ENCODE measurements around the gene LRPAP1.

The LRPAP1 gene

DNA sequence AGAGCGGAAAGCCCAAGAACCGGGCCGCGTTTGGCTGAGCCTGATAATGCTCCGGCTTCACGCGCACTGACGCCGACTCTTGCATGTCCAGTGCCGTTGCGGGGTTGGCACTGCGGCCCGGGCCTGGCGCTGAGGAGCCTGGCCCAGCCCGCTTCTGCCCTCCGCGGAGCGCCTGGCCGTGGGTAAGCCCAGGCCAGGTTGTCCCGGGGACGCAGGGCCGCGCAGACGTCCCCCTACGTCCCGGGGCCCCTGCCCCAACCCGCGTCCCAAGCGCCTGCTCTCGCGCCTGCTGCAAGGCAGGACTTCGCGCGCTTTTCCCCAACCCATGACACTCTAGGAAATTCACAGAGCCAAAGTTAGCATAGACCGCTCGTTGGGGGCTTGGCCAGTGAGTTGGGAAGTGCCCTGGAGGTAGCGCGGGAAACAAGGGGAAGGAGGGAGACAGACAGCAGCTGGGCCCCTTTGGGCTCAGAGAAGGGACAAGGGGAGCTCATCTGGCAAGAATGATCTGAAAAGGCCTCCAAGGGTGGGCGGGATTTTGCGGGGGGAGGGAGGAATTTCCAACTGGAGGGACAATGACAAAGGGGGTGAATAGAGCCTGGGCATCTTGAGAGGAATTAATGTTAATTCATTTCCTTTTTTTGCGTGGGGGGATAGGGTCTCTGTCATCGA, 665 bp upstream of the LRPAP1 start:
- in situ Hi-C loops (cut with MboI; ENCODE audit: low sequenced_read_pairs) = no loop called here

DNA sequence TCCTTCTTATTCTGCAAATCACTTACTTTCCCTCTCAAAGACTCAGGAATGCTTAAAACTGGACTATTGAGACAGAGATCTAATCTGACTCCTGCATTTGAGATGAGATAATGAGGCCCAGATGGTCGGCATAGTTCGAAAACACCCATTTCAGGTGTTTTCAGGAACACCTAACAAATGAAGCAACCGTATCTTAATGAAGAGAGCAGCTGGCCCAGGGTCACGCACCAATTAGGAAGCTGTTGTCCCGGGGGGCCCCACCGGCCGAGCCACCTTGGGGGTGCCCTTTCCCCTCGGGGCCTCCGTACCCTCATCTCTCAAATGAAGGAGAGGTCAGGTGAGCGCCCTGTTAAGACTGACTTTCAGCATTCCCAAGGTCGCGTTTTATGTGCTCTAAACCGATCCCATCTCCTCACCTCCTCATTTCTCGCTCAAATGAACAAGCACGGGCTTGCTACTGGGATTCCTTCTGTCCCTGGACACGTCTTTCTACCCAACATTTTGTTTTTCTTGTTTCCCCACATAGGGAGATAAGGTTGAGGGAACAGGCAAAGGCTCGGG, 824 bp downstream of the LRPAP1 start:
- in situ Hi-C loops (cut with MboI; ENCODE audit: low sequenced_read_pairs) = no loop called here

DNA sequence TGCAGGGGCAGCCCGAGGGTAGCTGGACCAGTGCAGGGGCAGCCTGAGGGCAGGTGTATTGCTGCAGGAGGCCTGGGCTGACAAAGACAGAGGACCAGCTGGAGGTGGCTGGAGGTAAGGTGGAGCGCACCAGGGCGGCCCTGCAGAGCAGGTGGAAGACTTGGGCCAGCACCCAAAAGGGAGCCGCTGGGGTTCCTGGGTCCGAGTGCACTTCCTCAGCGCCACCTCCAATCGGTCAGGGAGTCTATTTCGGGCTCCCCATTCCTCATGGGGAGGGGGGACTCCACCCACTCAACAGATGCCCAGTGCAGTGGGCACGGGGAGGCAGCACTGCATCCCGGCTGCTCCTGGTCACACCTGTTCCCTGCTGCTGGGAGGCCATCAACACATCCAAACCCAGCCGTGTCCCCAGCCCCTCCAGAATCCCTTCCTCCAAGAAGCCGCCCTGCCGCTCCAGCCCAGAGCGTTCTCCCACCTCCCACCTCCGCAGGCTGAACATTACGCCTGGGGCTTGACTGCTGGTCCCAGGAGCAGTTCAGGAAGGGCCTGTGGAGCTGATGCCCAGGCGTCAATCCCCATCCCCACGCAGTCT, 1.5 kb downstream of the LRPAP1 start:
- in situ Hi-C loops (cut with MboI; ENCODE audit: low sequenced_read_pairs) = no loop called here

DNA sequence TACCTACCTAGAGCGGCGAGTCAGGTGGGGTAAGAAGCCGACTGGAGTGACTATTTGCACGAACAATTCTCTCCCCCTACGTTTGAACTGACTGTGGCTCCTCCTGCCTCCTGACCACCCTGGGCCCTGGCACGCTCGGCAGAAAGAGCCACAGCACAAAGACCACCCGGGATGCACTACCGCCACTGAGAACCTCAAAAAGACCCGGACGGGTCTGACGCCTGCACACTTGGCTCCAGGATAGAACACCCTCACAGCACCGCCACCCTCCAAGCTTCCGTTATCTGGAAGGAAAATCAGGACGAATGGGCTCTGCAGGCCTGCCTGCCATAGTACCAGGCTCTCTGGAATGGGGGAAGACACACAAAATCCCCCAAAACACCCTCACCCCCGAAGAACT, 2.2 kb downstream of the LRPAP1 start:
- in situ Hi-C loops (cut with MboI; ENCODE audit: low sequenced_read_pairs) = no loop called here

DNA sequence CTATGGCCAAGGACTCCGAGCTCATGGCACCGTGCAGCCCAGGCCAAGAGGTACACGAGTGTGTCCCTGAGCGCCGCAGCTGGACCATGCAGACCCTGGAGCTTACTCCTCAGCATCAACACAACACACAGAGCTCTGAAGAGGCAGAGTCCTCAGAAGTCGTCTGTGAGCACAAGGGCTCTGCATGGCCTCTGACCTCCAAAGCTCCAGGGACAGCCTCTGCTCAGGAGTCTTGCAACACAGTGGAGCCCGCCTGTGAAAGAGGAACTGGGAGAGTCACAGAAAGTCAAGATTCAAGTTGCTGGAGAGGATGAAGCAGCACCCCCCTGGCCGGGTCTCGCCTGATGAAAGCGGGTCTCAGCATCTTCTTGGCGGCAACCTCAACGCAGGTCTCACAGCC, 2.9 kb downstream of the LRPAP1 start:
- in situ Hi-C loops (cut with MboI; ENCODE audit: low sequenced_read_pairs) = no loop called here

DNA sequence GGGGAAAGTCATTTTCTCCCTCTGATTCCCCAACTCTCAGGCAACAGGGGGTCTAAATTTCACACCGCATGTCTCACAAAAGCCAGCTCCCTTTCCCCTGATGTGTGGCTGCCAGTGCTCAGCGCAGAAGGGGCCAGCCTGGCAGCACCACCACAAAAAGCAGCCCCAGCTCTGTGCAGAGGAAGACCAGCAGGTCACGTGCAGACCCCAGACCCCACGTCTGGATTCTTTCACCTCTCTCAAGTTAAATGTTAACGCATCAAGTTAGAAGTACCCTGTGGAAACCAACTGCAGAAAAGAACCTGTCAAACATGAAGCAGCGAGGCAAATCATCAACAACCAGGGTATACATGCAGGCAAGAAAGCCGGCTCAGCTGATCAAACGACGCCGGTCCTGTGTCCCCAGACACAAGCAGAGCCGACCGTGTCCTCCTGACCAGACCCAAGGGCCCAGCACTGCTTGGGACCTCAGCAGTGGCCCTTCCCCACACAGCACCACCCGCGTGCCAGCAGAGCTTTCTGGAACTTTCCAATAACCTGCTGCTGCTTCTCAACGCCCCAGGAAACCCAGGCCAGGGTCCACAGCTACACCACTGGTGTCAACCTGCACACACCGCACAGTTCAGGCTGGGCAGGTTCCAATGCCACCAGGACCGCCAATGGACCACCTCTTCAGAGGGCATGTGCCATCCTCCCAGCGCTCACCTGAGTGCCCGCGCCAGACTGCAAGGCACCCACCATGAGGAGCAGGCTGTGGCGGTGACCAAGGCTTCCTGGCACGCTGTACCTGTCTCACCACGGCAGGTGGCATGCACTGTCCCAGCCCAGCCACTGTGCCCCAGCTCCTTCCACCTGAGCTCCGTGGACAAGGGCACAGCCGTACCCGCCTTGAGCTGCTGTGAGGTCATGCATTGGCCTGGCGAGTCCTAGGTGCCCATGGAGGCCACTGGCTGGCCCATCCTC, 4.0 kb downstream of the LRPAP1 start:
- in situ Hi-C loops (cut with MboI; ENCODE audit: low sequenced_read_pairs) = no loop called here

DNA sequence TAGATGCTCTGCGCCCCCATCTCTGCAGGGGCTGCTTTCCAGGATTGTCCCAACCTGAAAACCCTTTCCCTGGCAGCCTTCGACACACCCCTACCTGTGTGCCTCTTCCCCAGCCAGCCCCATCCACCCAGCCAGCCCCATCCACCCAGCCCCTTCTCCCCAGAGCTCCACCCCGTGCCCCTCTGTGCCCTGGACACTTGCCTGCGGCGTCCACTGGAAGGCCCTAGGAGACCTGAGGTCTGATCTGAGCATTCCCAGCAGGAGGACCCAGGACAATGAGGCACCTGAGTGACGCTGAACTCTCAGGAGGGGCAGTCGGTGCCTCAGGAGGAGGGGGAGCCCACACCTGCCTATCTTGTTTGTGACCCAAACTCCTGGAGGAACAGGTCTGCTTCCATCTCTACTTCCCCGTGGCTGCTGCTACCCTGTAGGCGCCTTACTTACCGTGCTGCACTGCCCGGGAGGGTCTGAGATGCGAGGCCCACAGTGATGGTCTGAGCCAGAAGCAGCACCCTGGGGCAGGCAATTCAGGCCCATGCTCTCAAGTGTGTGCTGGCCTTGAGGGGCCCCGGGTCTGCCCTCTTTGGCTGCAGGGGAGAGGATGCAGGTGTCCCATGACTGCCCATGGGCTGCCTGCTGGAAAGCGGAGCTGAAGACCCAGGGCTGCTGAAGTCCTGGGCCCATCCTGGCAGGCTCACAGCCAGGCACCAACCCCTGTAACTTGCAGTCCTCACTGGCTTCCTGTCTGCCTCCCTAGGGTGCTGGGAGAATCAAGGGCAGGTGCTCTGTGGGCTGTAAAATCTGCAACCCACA, 4.9 kb downstream of the LRPAP1 start:
- in situ Hi-C loops (cut with MboI; ENCODE audit: low sequenced_read_pairs) = no loop called here

DNA sequence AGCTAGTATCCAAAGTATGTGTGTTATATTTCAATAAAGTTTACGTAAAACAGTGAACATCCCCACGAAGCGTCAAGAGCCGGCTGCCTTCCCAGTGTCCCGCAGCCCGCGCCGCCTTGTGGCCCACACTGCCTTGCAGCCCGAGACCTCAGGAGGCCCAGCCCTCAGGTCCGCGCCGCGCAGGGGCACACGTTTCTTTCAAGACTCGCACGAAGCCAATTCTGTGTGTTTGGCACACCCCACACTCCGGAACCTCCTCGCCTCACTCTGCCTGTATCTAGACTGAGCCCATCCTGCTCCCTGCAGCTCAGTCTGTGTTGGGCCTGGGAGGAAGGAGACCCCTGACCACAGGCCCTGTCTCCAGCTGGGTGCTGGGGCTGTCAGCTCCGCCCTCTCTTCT, 5.8 kb downstream of the LRPAP1 start:
- in situ Hi-C loops (cut with MboI; ENCODE audit: low sequenced_read_pairs) = no loop called here

DNA sequence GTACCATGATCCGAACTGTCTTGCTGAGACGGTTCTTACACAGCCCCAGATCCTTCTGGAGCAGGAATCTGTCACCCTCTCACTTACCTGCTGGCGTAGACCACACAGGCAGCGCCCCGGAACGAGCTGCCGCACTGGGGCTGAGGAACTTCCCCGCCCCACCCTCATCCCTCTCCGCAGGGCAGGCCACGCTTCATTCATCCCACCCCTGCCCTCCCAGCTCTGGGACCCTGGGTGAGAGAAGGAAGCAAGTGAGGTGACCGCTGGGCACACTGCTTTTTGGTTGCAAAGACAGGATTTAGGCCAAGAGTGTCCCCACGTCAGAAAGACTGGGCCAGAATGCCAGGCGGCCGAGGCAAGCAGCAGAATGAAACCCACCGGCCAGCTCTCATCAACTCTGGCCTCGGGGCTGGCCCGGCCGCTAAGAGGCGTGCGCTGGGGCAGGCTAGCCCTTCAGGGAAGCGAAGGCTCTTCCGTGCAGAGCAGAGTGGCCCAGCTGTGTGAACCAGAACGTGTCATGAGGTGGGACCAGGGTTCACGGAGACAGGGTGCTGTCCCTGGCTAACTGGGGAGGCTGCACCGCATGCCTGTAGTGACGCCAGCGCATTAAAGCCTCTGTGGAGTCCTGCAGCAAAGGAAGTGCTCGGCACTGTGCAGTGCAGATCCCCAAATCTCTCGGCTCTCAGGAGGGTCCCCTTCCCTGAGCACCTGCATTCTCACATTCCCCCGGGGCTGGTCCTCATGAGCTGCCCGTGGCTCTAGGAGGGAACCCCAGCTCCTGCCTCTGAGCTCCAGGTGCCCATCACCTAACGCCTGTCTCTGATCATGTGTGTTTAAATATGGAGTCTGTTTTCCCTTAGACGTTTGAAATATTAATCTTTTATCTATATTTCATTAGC, 6.4 kb downstream of the LRPAP1 start:
- in situ Hi-C loops (cut with MboI; ENCODE audit: low sequenced_read_pairs) = no loop called here

DNA sequence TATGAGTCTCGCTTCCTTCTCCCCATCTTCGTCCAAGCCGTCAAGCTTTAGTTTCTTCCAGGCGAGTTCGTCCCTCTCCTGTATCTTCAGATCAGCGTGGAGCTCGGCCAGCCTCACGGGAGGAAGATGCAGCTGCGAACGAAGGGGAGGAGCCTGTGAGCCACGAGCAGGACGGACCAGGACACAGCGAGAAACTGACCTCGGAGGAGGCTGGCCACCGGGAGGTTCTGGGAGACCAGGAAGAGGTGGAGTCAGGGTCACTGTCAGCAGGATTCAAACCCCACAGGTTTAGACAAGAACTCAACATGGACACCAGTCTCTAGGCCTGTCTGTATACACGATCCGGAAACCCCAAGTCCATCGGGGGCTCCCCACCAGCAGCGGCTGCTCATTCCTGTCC, 7.3 kb downstream of the LRPAP1 start:
- in situ Hi-C loops (cut with MboI; ENCODE audit: low sequenced_read_pairs) = no loop called here

DNA sequence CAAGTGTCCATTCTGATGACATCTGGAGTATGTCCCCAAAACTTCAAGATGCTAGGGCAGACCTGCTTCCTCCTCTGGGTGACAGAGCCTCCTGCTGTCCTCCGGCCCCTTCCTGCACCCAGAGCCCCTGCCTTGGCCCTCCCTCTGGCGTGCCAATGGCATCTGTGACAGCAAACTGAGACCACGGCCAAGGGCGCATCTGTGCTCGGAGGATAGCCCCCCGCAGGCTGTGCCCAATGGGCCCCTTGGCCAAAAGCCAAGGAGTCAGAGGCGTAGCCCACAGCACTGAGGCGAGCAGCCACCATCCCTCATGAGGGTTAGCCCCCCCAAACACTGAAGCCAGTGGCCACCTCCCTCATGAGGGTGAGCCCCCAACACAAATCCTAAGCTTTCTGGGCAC, 7.9 kb downstream of the LRPAP1 start:
- in situ Hi-C loops (cut with MboI; ENCODE audit: low sequenced_read_pairs) = no loop called here

DNA sequence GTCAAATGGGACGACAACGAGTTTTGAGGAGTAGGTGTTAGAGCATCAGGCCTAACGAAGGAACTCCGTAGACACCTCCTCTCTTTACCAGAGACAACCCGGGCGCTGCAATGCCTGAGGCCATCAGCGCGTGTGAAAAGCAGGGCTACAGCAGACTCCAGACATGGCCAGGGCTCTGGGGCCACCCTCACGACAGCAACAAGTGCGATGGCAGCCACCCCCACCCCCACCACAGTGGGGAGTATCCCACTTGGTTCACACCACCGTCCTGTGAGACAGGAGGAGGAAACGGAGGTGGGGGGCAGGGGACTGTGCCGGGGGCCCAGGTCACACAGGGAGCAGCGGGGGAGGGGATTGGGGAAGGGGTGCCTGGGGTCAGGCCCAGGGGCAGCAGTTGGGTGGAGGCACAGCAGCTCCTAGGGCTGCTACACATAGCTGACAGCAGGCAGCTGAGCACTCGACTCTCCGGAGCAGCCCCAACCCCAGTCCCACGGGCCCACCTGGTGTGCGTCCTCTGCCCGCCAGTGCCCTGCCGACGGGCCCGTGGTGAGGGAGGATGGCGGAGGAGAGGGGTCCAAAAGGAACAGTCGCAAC, 8.5 kb downstream of the LRPAP1 start:
- in situ Hi-C loops (cut with MboI; ENCODE audit: low sequenced_read_pairs) = no loop called here

DNA sequence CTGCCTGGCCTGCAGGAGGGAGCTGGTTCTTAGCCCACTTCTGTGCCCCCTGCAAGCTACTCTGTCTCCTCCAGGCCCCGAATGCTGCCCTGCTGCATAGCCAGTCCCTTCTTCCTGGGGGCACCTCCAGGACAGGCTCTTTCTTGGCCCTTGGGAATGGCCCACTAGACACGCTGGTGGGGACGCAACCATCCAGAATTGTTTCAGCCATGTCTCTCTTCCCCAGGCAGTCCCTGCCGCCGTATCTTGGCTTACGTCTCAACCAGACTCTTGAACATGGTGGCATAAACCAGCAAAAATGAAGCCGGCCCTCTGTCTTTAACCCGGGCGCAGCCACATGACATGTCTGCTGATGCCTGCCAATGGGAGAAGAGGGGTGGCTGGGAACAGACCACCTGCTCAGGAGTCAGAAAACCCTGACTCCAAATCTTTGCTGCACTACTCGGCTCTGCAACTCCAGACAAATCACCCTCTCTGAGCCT, 9.0 kb downstream of the LRPAP1 start:
- in situ Hi-C loops (cut with MboI; ENCODE audit: low sequenced_read_pairs) = no loop called here

DNA sequence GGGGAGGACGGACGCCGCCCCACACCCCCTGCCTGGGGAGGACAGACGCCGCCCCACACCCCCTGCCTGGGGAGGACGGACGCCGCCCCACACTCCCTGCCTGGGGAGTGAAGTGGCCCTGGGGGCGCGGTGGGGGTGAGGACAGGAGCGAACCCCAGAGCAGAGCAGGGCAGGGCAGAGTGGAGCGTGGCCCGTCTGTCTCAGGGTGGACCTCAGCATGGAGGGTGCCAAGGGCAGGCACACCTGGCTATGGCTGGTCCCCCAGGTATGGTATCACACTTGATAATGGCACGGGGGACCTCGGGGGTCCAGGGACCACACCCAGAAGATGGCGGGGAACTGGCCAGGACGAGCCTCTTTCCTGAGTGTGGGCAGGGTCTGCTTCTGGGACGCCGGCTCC, 9.6 kb downstream of the LRPAP1 start:
- in situ Hi-C loops (cut with MboI; ENCODE audit: low sequenced_read_pairs) = no loop called here

DNA sequence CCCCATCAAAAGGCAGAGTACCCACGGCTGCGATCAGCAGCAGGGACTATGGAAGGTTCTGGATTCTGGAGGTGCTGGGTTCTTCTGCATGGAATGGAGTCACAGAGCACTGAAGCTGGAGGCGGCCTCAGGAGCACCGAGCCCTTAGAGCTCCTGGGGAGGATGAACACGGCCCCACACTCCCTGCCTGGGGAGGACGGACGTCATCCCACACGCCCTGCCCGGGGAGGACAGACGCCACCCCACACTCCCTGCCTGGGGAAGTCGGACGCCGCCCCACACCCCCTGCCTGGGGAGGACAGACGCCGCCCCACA, 9.9 kb downstream of the LRPAP1 start:
- in situ Hi-C loops (cut with MboI; ENCODE audit: low sequenced_read_pairs) = no loop called here

DNA sequence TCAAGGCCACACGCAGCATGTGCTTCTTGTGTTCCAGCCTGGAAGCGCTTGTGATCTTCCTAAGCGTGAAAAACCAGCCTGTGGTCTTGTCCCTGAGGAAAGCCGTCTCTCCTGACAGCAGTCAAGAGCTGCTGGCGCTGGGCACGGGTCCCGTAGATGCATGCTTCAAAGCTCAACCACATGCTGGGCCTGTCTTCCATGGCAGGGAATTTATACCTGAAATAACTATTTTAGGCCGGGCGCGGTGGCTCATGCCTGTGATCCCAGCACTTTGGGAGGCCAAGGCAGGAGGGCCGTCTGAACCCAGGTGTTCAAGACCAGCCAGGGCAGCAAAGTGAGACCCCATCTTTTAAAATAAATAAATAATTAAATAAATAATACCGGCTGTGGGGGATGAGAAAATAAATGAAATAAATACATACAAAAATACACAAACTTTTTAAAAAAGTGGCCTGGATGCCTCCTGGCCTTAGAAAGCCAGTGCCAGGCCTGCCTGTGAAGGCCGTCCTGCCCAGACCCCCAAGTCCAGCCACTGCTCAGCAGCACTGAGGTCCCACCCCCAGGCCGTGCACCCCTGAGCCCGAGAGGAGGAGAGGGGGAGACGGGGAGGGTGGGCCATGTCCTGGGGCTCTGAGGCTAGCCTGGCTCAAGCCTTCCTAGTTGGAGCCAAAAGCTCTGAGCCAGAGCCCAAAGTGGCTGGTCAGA, 10.4 kb downstream of the LRPAP1 start:
- in situ Hi-C loops (cut with MboI; ENCODE audit: low sequenced_read_pairs) = no loop called here

DNA sequence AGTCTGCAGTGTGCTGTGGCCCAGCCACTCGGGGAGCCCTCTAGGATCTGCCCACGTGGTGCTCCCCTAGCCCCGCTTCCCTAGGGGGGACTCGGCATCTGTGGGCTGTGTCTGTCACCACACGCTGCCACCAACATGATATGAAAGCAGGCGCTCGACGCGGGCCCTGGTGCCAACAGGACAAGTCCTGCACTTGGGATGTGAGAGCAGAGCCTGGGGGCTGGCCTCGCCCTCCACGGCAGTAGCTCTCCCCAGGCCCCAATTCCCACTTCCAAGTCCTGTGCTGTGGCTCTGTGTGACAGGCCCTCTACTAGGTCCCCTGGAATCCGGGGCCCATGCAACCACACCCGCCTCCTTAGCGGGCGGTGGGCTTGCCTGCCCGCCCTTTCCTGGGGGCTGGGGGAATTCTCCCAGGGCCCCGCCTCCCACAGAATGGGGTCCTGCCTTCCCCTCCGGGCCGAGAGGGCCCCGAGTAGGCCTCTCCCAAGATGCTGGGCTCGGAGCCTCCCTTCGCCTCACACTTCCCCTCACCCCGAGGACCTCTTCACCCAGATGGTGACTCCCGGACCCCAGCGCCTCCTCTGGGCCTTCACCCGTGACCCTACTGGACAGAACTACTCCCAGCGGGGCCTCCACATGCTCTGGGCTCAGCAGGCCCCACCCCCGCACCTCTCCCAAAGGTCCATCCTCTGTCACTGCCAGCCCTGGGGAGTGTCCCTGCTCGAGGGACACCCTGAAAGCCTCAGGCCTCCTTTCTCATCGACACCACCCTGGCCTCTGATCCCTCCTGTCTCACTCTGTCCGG, 11.2 kb downstream of the LRPAP1 start:
- in situ Hi-C loops (cut with MboI; ENCODE audit: low sequenced_read_pairs) = no loop called here

DNA sequence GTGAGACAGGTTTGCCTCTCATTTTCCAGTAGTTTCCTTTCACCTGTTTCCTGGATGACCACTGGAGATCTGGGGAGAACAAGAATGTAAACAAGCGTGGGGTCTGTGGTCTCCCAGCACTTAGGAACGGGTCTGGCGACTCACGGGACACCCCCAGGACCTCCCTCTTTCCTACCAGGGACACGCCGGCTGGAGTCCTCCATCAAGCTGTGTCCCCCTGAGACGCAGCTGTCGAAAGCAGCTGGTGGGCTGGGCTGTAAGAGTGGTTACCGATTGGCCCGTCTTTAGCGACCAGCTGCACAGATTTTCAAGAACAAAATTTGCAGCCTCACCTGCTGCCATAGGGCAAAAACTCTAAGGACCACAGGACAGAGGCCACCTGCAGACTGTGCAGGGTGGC, 11.9 kb downstream of the LRPAP1 start:
- in situ Hi-C loops (cut with MboI; ENCODE audit: low sequenced_read_pairs) = no loop called here
